ENCODE results near the gene DAGLA.

DAGLA gene

DNA sequence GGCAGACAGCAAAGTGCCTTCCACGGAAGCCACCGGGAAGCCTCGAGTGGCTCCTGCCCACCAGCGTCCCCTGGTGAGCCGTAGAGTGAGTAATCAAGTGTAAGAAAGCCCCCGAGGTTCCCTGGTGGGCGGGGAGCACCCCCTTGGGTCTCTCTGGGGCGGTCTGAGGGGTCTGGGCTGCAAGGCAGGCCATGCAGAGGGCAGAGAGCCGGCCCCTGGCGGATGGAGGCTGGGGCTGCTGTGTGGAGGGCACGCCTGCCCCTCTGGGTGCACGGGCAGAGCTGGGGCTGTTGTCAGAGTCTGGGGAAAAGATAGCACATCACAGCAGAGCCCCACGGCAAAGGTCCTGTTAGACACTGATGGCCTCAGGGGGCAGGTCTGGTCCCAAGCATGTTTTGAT, 46.6 kb downstream of the DAGLA start:
- no peak overlapping the region for H3K27ac ChIP-seq
- no peak for DNase-seq
- no peaks in the 10 kb centered on the region for H3K9me3 ChIP-seq (ENCODE audit: severe bottlenecking)
- no peak overlapping the region for H3K4me3 ChIP-seq (ENCODE audit: low read depth, low read length)
- no peaks in the 10 kb centered on the region for H3K27me3 ChIP-seq (ENCODE audit: insufficient read depth, low read depth, severe bottlenecking)
- H3K36me3 ChIP-seq = no peaks in the 10 kb centered on the region
- TF ChIP-seq, protein P1, sequence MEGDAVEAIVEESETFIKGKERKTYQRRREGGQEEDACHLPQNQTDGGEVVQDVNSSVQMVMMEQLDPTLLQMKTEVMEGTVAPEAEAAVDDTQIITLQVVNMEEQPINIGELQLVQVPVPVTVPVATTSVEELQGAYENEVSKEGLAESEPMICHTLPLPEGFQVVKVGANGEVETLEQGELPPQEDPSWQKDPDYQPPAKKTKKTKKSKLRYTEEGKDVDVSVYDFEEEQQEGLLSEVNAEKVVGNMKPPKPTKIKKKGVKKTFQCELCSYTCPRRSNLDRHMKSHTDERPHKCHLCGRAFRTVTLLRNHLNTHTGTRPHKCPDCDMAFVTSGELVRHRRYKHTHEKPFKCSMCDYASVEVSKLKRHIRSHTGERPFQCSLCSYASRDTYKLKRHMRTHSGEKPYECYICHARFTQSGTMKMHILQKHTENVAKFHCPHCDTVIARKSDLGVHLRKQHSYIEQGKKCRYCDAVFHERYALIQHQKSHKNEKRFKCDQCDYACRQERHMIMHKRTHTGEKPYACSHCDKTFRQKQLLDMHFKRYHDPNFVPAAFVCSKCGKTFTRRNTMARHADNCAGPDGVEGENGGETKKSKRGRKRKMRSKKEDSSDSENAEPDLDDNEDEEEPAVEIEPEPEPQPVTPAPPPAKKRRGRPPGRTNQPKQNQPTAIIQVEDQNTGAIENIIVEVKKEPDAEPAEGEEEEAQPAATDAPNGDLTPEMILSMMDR (IDR thresholded peaks at IDR 0.05; ENCODE audit: low read depth, low read length) = no peak

DNA sequence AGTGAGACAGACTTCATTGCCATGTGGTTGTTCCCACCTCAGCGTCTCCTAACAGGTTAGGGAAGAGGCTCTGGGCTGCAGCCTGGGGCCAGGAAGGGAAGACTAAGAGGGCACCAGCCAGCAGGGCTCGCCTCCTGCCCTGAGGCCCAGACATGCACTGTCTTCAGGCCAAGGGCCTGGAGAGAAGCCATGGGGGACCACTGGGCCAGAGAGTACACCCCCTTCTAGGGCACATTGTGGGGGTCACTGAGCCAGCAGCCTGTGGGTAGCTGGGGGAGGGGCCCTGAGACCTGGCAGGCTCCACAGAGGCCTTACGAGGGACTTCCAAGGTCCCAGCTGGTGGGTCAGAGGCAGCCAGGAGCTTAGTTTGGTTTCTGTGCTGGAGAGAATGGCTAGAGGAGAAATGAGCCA, 47.2 kb downstream of the DAGLA start:
- Histone ChIP-seq H3K27me3 (ENCODE audit: insufficient read depth, low read depth, severe bottlenecking) (no peaks in the 10 kb centered on the region), H3K36me3 (no peaks in the 10 kb centered on the region), H3K9me3 (ENCODE audit: severe bottlenecking) (no peaks in the 10 kb centered on the region), H3K27ac (no peak overlapping the region), H3K4me3 (ENCODE audit: low read depth, low read length) (no peak overlapping the region)
- DNase-seq = no peak
- TF ChIP-seq, protein P1 (IDR thresholded peaks at IDR 0.05; ENCODE audit: low read depth, low read length) = no peak

DNA sequence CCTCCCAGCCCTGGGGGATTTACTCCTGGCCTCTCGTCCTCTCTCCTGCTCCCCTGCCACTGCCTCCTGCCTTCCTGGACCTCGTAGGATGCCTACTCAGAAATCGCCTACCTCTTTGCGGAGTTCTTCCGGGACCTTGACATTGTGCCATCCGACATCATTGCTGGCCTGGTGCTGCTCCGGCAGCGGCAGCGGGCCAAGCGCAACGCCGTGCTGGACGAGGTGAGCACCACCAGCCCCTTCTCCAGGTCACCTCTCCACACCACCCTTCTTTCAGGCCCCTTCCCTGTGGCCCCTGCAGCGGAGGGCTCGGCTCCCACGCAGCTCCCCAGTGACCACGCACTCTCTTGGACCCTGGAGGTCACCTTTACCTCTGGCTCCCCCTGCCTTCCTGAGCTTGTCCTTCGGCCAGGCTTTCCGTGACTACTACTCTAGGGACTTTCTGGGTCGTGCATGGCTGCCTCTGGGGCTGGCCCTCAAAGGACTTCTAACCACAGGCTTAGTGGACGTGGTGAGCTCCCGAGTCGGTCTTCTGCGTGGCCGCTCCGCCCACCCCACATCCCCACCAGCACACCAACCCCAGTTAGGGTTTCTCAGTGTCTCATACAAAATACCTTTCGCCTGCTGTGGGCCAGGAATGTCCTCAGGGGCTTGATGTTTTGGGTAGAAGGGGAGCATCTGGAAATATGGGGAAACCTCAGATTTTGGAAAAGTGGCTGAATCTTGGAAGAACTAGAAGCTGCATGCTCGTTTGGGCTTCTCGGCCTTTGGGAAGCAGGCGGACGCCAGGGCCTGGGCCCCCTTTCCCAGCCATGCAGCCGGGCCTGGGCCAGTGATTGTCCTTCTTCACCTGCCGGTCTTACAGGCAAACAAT, 48.1 kb downstream of the DAGLA start:
- Histone ChIP-seq H3K27me3 (ENCODE audit: insufficient read depth, low read depth, severe bottlenecking) (no peaks in the 10 kb centered on the region), H3K27ac (no peak overlapping the region), H3K4me3 (ENCODE audit: low read depth, low read length) (no peak overlapping the region), H3K9me3 (ENCODE audit: severe bottlenecking) (no peaks in the 10 kb centered on the region), H3K36me3 (no peaks in the 10 kb centered on the region)
- DNase-seq = peak; percentile 52
- TF ChIP-seq, protein P1 (IDR thresholded peaks at IDR 0.05; ENCODE audit: low read depth, low read length) = peak; percentile 45

DNA sequence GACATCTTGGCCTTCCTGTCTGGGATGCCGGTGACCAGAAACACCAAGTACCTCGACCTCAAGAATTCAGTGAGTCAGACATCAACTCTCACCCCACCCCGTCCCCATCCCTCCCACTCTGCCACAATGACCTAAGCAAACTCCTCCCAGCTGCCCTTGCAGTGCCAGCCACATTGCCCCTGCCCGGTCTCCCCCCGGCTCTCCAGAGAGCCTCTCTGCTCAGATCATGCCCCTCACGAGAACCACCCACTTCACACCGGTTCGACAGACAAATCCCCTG, 48.7 kb downstream of the DAGLA start:
- H3K27ac ChIP-seq = no peak overlapping the region
- no peaks in the 10 kb centered on the region for H3K9me3 ChIP-seq (ENCODE audit: severe bottlenecking)
- H3K4me3 ChIP-seq (ENCODE audit: low read depth, low read length) = no peak overlapping the region
- no peaks in the 10 kb centered on the region for H3K27me3 ChIP-seq (ENCODE audit: insufficient read depth, low read depth, severe bottlenecking)
- TF ChIP-seq, protein P1 (IDR thresholded peaks at IDR 0.05; ENCODE audit: low read depth, low read length) = no peak
- DNase-seq = no peak
- H3K36me3 ChIP-seq = no peaks in the 10 kb centered on the region

DNA sequence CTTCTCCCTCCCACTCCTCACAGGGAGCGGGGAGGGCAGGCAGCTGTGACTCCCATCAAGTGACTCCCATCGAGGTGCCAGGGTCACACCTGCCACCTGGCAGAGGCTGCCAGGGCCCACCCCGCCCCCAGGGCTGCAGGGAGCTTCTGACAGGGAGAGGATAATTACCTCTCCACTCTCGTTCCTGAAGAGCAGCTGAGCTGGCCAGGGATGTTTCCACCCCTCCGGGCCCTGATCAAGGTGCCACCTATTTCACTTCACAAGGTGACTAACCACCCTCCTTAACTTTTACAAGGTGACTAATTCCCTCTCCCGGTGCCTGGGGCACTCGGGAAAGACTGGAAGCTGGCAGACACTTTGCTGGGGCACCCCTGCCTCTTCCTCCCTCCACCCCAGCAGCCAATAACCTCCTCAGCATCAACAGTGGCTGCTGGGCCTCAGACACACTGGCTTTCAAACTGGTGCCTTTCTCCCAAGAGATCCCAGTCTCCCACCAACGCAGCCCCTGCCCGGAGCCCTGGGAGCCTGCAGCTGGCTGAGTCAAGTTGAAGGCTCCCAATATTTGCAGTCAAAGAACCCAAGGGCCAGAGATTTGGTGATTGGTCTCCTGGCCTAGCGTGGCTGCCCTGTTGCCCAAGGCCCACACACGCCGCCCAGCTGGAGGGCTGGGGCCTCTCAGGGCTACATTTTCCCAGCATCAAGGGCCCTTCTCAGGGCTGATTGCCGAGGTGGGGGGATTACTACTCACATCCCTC, 50.2 kb downstream of the DAGLA start:
- no peak for DNase-seq
- TF ChIP-seq, protein P1 (IDR thresholded peaks at IDR 0.05; ENCODE audit: low read depth, low read length) = no peak
- H3K27ac ChIP-seq = no peak overlapping the region
- no peak overlapping the region for H3K4me3 ChIP-seq (ENCODE audit: low read depth, low read length)
- no peaks in the 10 kb centered on the region for H3K36me3 ChIP-seq
- H3K27me3 ChIP-seq (ENCODE audit: insufficient read depth, low read depth, severe bottlenecking) = no peaks in the 10 kb centered on the region
- no peaks in the 10 kb centered on the region for H3K9me3 ChIP-seq (ENCODE audit: severe bottlenecking)

Measured in WERI-Rb-1 (cell line).